HL-60 (cell line): ENCODE results near the gene ZNF865.

Experiments used
- POLR2AphosphoS5 ChIP-seq: IDR thresholded peaks from 2 replicates; pipeline ENCODE4 v1.6.1; 2012; ENCODE audit warnings: low read depth
- TF ChIP-seq, protein P1 (sequence below): IDR thresholded peaks from one replicate; pipeline ENCODE4 v1.5.1; 2011; ENCODE audit warnings: low read length, control low read depth, inconsistent platforms; ENCODE audit not compliant: insufficient read depth

DNA sequence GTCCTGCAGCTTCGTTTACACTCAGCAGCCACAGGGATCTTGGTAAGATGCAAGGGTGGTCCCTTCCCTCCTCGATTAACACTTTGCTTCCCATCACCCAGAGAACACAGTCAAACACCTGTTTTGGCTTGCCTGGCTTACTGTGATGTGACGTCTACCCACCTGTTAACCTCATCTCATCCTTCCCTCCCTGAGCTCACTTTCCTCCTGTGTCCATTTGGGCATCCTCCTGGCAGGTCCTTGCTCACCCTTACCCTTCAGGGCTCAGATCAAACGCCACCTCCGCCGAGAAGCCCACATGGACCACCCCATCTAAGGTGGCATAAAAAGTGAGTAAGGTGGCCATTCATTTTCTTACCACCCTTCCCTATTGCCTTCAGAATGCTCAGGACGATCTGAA lies 15.3 kb upstream of the ZNF865 start:
- TF ChIP-seq, protein P1, sequence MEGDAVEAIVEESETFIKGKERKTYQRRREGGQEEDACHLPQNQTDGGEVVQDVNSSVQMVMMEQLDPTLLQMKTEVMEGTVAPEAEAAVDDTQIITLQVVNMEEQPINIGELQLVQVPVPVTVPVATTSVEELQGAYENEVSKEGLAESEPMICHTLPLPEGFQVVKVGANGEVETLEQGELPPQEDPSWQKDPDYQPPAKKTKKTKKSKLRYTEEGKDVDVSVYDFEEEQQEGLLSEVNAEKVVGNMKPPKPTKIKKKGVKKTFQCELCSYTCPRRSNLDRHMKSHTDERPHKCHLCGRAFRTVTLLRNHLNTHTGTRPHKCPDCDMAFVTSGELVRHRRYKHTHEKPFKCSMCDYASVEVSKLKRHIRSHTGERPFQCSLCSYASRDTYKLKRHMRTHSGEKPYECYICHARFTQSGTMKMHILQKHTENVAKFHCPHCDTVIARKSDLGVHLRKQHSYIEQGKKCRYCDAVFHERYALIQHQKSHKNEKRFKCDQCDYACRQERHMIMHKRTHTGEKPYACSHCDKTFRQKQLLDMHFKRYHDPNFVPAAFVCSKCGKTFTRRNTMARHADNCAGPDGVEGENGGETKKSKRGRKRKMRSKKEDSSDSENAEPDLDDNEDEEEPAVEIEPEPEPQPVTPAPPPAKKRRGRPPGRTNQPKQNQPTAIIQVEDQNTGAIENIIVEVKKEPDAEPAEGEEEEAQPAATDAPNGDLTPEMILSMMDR, result no peak
- TF ChIP-seq POLR2AphosphoS5, result no peak
